H1 (cell line): ENCODE data around the gene ATF3. TPM values are rescaled to one million over a fixed set of nuclear protein-coding genes. Genes with fewer than 3 reads are reported as not detected.

ENCODE experiments used
- CTCF ChIA-PET: fragments of 300-600 bp; sonication (Branson Sonifier 250); formaldehyde crosslinking; loops from one replicate; lab custom pipeline; 2021; ENCODE audit not compliant: partially characterized antibody; lab: Charles Lee
- POLR2A ChIA-PET: fragments of 300-600 bp; sonication (Branson Sonifier 250); formaldehyde crosslinking; loops from one replicate; lab custom pipeline; 2021; ENCODE audit warnings: inconsistent platforms; ENCODE audit not compliant: partially characterized antibody; lab: Charles Lee
- DNase-seq, 2 experiments: peaks; one replicate each; pipeline versions ENCODE4 v3.0.0 to v3.0.0-alpha.2; 2010 to 2022; ENCODE audit warnings: low spot score in 2 of 2, low read depth in 1 of 2, mixed read lengths in 1 of 2
- FAIRE-seq: peaks from 2 replicates; lab custom pipeline; 2011; peaks lifted over from hg19 to GRCh38; lab: Jason Lieb, UNC
- H2AFZ ChIP-seq: 2 replicates; pipeline ENCODE4 v1.8.1; 2012; ENCODE audit warnings: low read length, inconsistent platforms
- H2AK5ac ChIP-seq: 2 replicates; pipeline ENCODE4 v1.6.1; 2013; ENCODE audit warnings: low read depth, low read length
- H2BK120ac ChIP-seq: replicated peaks from 2 replicates; pipeline ENCODE3; 2013; ENCODE audit warnings: low read depth, low read length, inconsistent platforms
- H2BK12ac ChIP-seq: 2 replicates; pipeline ENCODE4 v1.6.1; 2013; ENCODE audit warnings: low read depth, low read length
- H2BK15ac ChIP-seq: 2 replicates; pipeline ENCODE4 v1.6.1; 2013; ENCODE audit warnings: low read length
- H2BK20ac ChIP-seq: 2 replicates; pipeline ENCODE4 v1.6.1; 2013; ENCODE audit warnings: low read length
- H2BK5ac ChIP-seq: 2 replicates; pipeline ENCODE4 v1.6.1; 2013; ENCODE audit warnings: low read depth, low read length
- H3K14ac ChIP-seq: 2 replicates; pipeline ENCODE4 v1.6.1; 2013; ENCODE audit warnings: inconsistent platforms; ENCODE audit not compliant: insufficient read length
- H3K18ac ChIP-seq: 2 replicates; pipeline ENCODE4 v1.6.1; 2013; ENCODE audit warnings: low read length; ENCODE audit errors: extremely low read depth
- H3K23ac ChIP-seq: 2 replicates; pipeline ENCODE4 v1.6.1; 2013; ENCODE audit warnings: inconsistent platforms; ENCODE audit not compliant: insufficient read length
- H3K23me2 ChIP-seq: 2 replicates; pipeline ENCODE4 v1.6.1; 2013; ENCODE audit warnings: low read depth, low read length
- H3K27ac ChIP-seq: 2 replicates; pipeline ENCODE4 v1.6.1; 2011; ENCODE audit warnings: low read depth, low read length, inconsistent platforms
- H3K27me3 ChIP-seq, 4 experiments: replicated peaks in 1 of 4; 1 replicate in 1 of 4; 2 replicates in 3 of 4; pipeline versions ENCODE4 v1.6.1 to v1.8.1; 2011 to 2013; ENCODE audit warnings: low read length in 3 of 4, mild to moderate bottlenecking in 3 of 4, inconsistent platforms in 2 of 4, mixed read lengths in 2 of 4, moderate library complexity in 1 of 4; ENCODE audit not compliant: control insufficient read depth in 3 of 4, insufficient read depth in 3 of 4; ENCODE audit errors: extremely low read depth in 1 of 4
- H3K36me3 ChIP-seq, 4 experiments: 2 replicates each; pipeline versions ENCODE4 v1.6.1 to v1.8.1; 2011 to 2013; ENCODE audit warnings: mild to moderate bottlenecking in 4 of 4, low read length in 3 of 4, moderate library complexity in 2 of 4, control low read depth in 1 of 4, inconsistent platforms in 1 of 4; ENCODE audit not compliant: insufficient read depth in 4 of 4, control insufficient read depth in 2 of 4
- H3K4ac ChIP-seq: replicated peaks from 2 replicates; pipeline ENCODE3; 2013; ENCODE audit warnings: low read length, low read depth, mixed read lengths, inconsistent platforms; ENCODE audit not compliant: insufficient read length
- H3K4me1 ChIP-seq, 4 experiments: replicated peaks in 1 of 4; 1 replicate in 1 of 4; 2 replicates in 3 of 4; pipeline versions ENCODE4 v1.6.1 to v1.8.1; 2011 to 2013; ENCODE audit warnings: low read length in 3 of 4, inconsistent platforms in 2 of 4, mixed read lengths in 1 of 4; ENCODE audit not compliant: insufficient read depth in 4 of 4, control insufficient read depth in 3 of 4
- H3K4me2 ChIP-seq, 2 experiments: 2 replicates each; pipeline versions ENCODE4 v1.6.1 to v1.8.1; 2011 to 2013; ENCODE audit warnings: low read depth in 2 of 2, low read length in 2 of 2, control low read depth in 1 of 2, inconsistent platforms in 1 of 2, mild to moderate bottlenecking in 1 of 2; ENCODE audit not compliant: insufficient read depth in 1 of 2
- H3K4me3 ChIP-seq, 4 experiments: fragments of 200-600, 300-600 bp in 1 of 4; sonication (generic), shearing (Covaris generic), sonication (Bioruptor Twin) in 1 of 4; 2 replicates each; pipeline versions ENCODE4 v1.5.1 to v1.8.1; 2011 to 2016; ENCODE audit warnings: low read length in 4 of 4, low read depth in 3 of 4, control low read depth in 2 of 4, inconsistent platforms in 2 of 4, mild to moderate bottlenecking in 2 of 4, mixed read lengths in 1 of 4, moderate library complexity in 1 of 4; ENCODE audit not compliant: insufficient read depth in 2 of 4; ENCODE audit errors: extremely low read depth in 1 of 4
- H3K56ac ChIP-seq: replicated peaks from 2 replicates; pipeline ENCODE3; 2013; ENCODE audit warnings: low read depth, mild to moderate bottlenecking, mixed read lengths, low read length, inconsistent platforms; ENCODE audit not compliant: insufficient read length
- H3K79me1 ChIP-seq: 2 replicates; pipeline ENCODE4 v1.6.1; 2013; ENCODE audit warnings: low read depth, low read length, control low read depth
- H3K79me2 ChIP-seq, 2 experiments: 2 replicates each; pipeline versions ENCODE4 v1.6.1 to v1.8.1; 2012 to 2013; ENCODE audit warnings: low read length in 2 of 2, mild to moderate bottlenecking in 2 of 2, inconsistent platforms in 1 of 2; ENCODE audit not compliant: insufficient read depth in 2 of 2, control insufficient read depth in 1 of 2
- H3K9ac ChIP-seq, 4 experiments: replicated peaks in 1 of 4; 1 replicate in 1 of 4; 2 replicates in 3 of 4; pipeline versions ENCODE4 v1.6.1 to v1.8.1; 2011 to 2013; ENCODE audit warnings: low read depth in 3 of 4, low read length in 3 of 4, control low read depth in 2 of 4, mild to moderate bottlenecking in 2 of 4, moderate library complexity in 2 of 4, inconsistent platforms in 1 of 4; ENCODE audit errors: extremely low read depth in 1 of 4
- H3K9me3 ChIP-seq, 2 experiments: 2 replicates each; pipeline versions ENCODE4 v1.6.1 to v1.8.1; 2012 to 2013; ENCODE audit warnings: mild to moderate bottlenecking in 2 of 2, moderate library complexity in 2 of 2, control low read depth in 1 of 2, inconsistent platforms in 1 of 2, low read depth in 1 of 2, low read length in 1 of 2, mixed read lengths in 1 of 2; ENCODE audit not compliant: insufficient read depth in 2 of 2
- H4K20me1 ChIP-seq, 2 experiments: replicated peaks in 1 of 2; 2 replicates each; pipeline versions ENCODE3 to v1.8.1; 2011 to 2013; ENCODE audit warnings: inconsistent platforms in 2 of 2, low read length in 2 of 2, mild to moderate bottlenecking in 1 of 2; ENCODE audit not compliant: insufficient read depth in 2 of 2, control insufficient read depth in 1 of 2
- H4K5ac ChIP-seq: 2 replicates; pipeline ENCODE4 v1.6.1; 2013; ENCODE audit warnings: low read length, low read depth, mixed read lengths, inconsistent platforms; ENCODE audit not compliant: insufficient read length
- H4K8ac ChIP-seq: 2 replicates; pipeline ENCODE4 v1.8.0; 2013; ENCODE audit warnings: mild to moderate bottlenecking, moderate library complexity, low read length, inconsistent platforms; ENCODE audit not compliant: insufficient read depth; ENCODE audit errors: extremely low read depth
- H4K91ac ChIP-seq: replicated peaks from 2 replicates; pipeline ENCODE3; 2013; ENCODE audit warnings: low read length, mixed read lengths, inconsistent platforms; ENCODE audit not compliant: insufficient read length
- BCL11A ChIP-seq, 2 experiments: IDR thresholded peaks; one replicate each; pipeline ENCODE4 v1.6.1; 2011; ENCODE audit warnings: low read depth in 2 of 2, low read length in 2 of 2, mild to moderate bottlenecking in 2 of 2
- CTCF ChIP-seq, 3 experiments: IDR thresholded peaks; 1 replicate in 2 of 3; 2 replicates in 1 of 3; pipeline versions ENCODE4 v1.5.1 to v1.6.1; 2011; ENCODE audit warnings: low read length in 3 of 3, mild to moderate bottlenecking in 3 of 3, inconsistent platforms in 2 of 3, low read depth in 1 of 3, moderate library complexity in 1 of 3; ENCODE audit not compliant: insufficient read depth in 1 of 3; ENCODE audit errors: control extremely low read depth in 1 of 3
- GTF2F1 ChIP-seq: IDR thresholded peaks from 2 replicates; pipeline ENCODE4 v1.6.1; 2012; ENCODE audit warnings: low read depth, low read length, improper control_type of control experiment, borderline replicate concordance
- KDM1A ChIP-seq: fragments of 200-600, 300-600 bp; sonication (generic); IDR thresholded peaks from 2 replicates; pipeline ENCODE4 v1.7.1; 2016; ENCODE audit warnings: mild to moderate bottlenecking, low read length, borderline replicate concordance
- KDM5A ChIP-seq: fragments of 200-600 bp; IDR thresholded peaks from 2 replicates; pipeline ENCODE4 v1.7.1; 2012; ENCODE audit warnings: mild to moderate bottlenecking, low read length, inconsistent platforms, mixed read lengths
- MAFK ChIP-seq: IDR thresholded peaks from 2 replicates; pipeline ENCODE4 v1.6.1; 2012; ENCODE audit warnings: low read depth, mild to moderate bottlenecking, improper control_type of control experiment, low read length
- NRF1 ChIP-seq: IDR thresholded peaks from 2 replicates; pipeline ENCODE4 v1.6.1; 2011; ENCODE audit warnings: mild to moderate bottlenecking, low read depth, low read length, improper control_type of control experiment
- PHF8 ChIP-seq: fragments of 200-600 bp; sonication (generic); conservative IDR thresholded peaks from 2 replicates; pipeline ENCODE4 v1.7.1; 2012; ENCODE audit warnings: low read depth, mild to moderate bottlenecking, inconsistent platforms, low read length, moderate library complexity
- SIX5 ChIP-seq: IDR thresholded peaks from 2 replicates; pipeline ENCODE4 v1.6.1; 2011; ENCODE audit warnings: mild to moderate bottlenecking, low read depth, low read length
- WGBS, 2 experiments: shearing (Covaris generic) in 1 of 2; methylation state at CpG; one replicate each; pipeline versions ENCODE4 v1.1.6 to v1.1.7; 2013 to 2015; ENCODE audit warnings: low lambda C conversion rate in 2 of 2, mixed read lengths in 2 of 2, inconsistent platforms in 1 of 2, low coverage in 1 of 2, missing lambda C conversion rate in 1 of 2; ENCODE audit not compliant: insufficient replicate concordance in 2 of 2, insufficient coverage in 1 of 2, insufficient read length in 1 of 2; ENCODE audit errors: extremely low coverage in 1 of 2, missing lambda C conversion rate in 1 of 2; 5-methylcytosine and 5-hydroxymethylcytosine counted together
- polyA plus RNA-seq, 7 experiments: library from polyadenylated mRNA; depleted of rRNA in 3 of 7; stranded (reverse) in 5 of 7; unstranded in 2 of 7; fragments of >200 nt in 5 of 7; fragments of 200-250 nt in 2 of 7; gene quantifications; 1 replicate in 5 of 7; 2 replicates in 1 of 7; 4 replicates in 1 of 7; pipeline versions ENCODE4 v1.2.1 to v1.2.3, GENCODE V29; 2011 to 2013; ENCODE audit warnings: missing spikeins in 2 of 7, mixed read lengths in 2 of 7
- total RNA-seq: library from RNA; stranded (reverse); fragmentation: NEBNext Ultra II Directional; extraction: Animal tissue kit (Norgen Biotek cat#: 25700); gene quantifications from 2 replicates; pipeline ENCODE4 v1.2.1, GENCODE V29; 2021

ATF3 gene
- total and polyA plus RNA-seq, 2 of the 8 experiments (the other 6 are each of a cell fraction or from before 2014, with no cell fraction given): 12.2 to 27.7 TPM

GRCh38 chr1:212630158-212630900, 21.8 kb downstream of the ATF3 start:
- WGBS, 2 experiments: 47% methylated on average over 15 of the region's 16 CpGs; no CpG with 5 or more reads in 1 of the 2 experiments
- Histone ChIP-seq H2BK5ac (no peak overlapping the region; the same call in 1 of the 2 replicates), H3K79me2 (no peaks in the 10 kb centered on the region), H4K91ac (no peak overlapping the region), H3K4me1 (peaks cover 0 to 10% (median 4%) of the 10 kb centered on the region in 4 experiments; a peak in 6 of 7 replicates), H3K18ac (no peak overlapping the region), H4K5ac (no peak overlapping the region), H3K36me3 (no peaks in the 10 kb centered on the region), H4K8ac (no peak overlapping the region), H3K4me2 (peak overlapping the region in 1 of 2 experiments; percentile 5; a peak in 1 of 4 replicates), H2BK15ac (no peak overlapping the region), H3K79me1 (no peaks in the 10 kb centered on the region; the same call in 1 of the 2 replicates), H2AFZ (peak overlapping the region; percentile 87), H2BK120ac (no peak overlapping the region), H3K14ac (no peak overlapping the region), H3K27ac (no peak overlapping the region), H3K4ac (no peak overlapping the region), H3K27me3 (no peaks in the 10 kb centered on the region), H2BK20ac (0 out of 2 replicates have a peak overlapping the region, but pooled peaks have one; percentile 29), H3K23me2 (no peaks in the 10 kb centered on the region; the same call in 1 of the 2 replicates), H3K23ac (no peak overlapping the region), H3K56ac (no peak overlapping the region), H3K9ac (no peak overlapping the region), H3K4me3 (no peak overlapping the region), H2BK12ac (peak overlapping the region; percentile 64; the same call in 1 of the 2 replicates), H2AK5ac (no peak overlapping the region), H4K20me1 (no peaks in the 10 kb centered on the region), H3K9me3 (peaks cover 4 to 6% of the 10 kb centered on the region in 2 experiments; a peak in 3 of 4 replicates)
- peak in 1 of 2 experiments; percentile 84 for DNase-seq
- ChIA-PET POLR2A (interaction anchor here (1.1 to 2.5 kb wide), 4 partner anchors 11 to 22 kb away, joined by 3 to 12 read pairs (median 4); partner anchors contain the start of gene ATF3), CTCF (interaction anchor here (0.5 to 5.6 kb wide), 40 partner anchors 8 to 785 kb away, joined by 3 to 59 read pairs (median 4); partner anchors contain the start of genes ATF3, BATF3 and PACC1)
- FAIRE-seq: peak; percentile 72
- TF ChIP-seq BCL11A (IDR thresholded peaks at IDR 0.05; ENCODE audit: low read depth in 2 of 2, low read length in 2 of 2): no peak
- TF ChIP-seq KDM1A: no peak
- TF ChIP-seq SIX5: no peak
- TF ChIP-seq PHF8: no peak
- peak; percentile 28; the same call in 1 of the 2 replicates for TF ChIP-seq MAFK
- TF ChIP-seq NRF1: no peak
- TF ChIP-seq CTCF (IDR thresholded peaks at IDR 0.05; ENCODE audit: control extremely low read depth in 1 of 3, insufficient read depth in 1 of 3, low read depth in 1 of 3, low read length in 3 of 3): peak; percentile 74 to 94 (median 88)
- no peak for TF ChIP-seq KDM5A
- no peak for TF ChIP-seq GTF2F1
